ENCODE measurements around the gene CCDC17.

GRCh38 chr1:45570631-45571030 lies 53.2 kb downstream of the CCDC17 start:
- TF ChIP-seq TEAD4 (IDR thresholded peaks at IDR 0.05; ENCODE audit: low read depth, low read length) (no peak), TCF12 (IDR thresholded peaks at IDR 0.05; ENCODE audit: low read depth, low read length) (no peak), EP300 (IDR thresholded peaks at IDR 0.05; ENCODE audit: borderline replicate concordance in 1 of 2, low read depth in 2 of 2, low read length in 2 of 2) (no peak), POLR2A (IDR thresholded peaks at IDR 0.05; ENCODE audit: control extremely low read depth in 1 of 2, low read depth in 2 of 2, low read length in 2 of 2) (no peak), YY1 (IDR thresholded peaks at IDR 0.05; ENCODE audit: low read depth, low read length) (no peak), ZNF274 (IDR thresholded peaks at IDR 0.05; ENCODE audit: borderline replicate concordance, extremely low read depth, low read length) (no peak), CHD1 (IDR thresholded peaks at IDR 0.05; ENCODE audit: low read depth, low read length) (no peak), KDM5A (IDR thresholded peaks at IDR 0.05; ENCODE audit: low read length) (no peak), CTCF (IDR thresholded peaks at IDR 0.05; ENCODE audit: control extremely low read depth in 1 of 3, insufficient read depth in 1 of 3, low read depth in 1 of 3, low read length in 3 of 3) (no peak), NRF1 (IDR thresholded peaks at IDR 0.05; ENCODE audit: low read depth, low read length) (no peak), POLR2AphosphoS5 (IDR thresholded peaks at IDR 0.05; ENCODE audit: low read depth, low read length) (no peak), EZH2 (IDR thresholded peaks at IDR 0.05; ENCODE audit: low read depth, low read length, severe bottlenecking) (no peak)
- TF ChIP-seq, protein P1, sequence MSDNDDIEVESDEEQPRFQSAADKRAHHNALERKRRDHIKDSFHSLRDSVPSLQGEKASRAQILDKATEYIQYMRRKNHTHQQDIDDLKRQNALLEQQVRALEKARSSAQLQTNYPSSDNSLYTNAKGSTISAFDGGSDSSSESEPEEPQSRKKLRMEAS (IDR thresholded peaks at IDR 0.05) = no peak
